ENCODE data around the gene TOGARAM2.
"Not testable (repeated sequence)": the region's sequence is repeated elsewhere in the genome, so short reads cannot be mapped to it uniquely, and the experiment has no call there.

DNA sequence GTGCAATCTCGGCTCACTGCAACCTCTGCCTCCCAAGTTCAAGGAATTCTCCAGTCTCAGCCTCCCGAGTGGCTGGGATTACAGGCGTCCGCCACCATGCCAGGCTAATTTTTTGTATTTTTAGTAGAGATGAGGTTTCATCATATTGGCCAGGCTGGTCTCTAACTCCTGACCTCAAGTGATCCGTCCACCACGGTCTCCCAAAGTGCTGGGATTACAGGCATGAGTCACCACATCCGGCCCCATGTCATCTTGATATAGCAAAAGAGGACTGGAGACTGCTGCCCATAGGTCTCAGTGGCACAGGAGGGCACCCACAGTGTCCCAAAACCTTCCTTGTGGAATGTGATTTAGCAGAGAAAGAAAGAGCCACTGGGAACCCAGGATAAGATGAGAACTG, 109.2 kb downstream of the TOGARAM2 start:
- not testable (repeated sequence) for TF ChIP-seq YY1 (IDR thresholded peaks at IDR 0.05; ENCODE audit: insufficient read depth, insufficient read length); SUZ12 (IDR thresholded peaks at IDR 0.05; ENCODE audit: extremely low read depth, insufficient read depth, insufficient read length)
